Fibroblast of mammary gland (primary cell): Measurements from ENCODE around the gene GDF7.

Source experiments
- DNase-seq: peaks from one replicate; pipeline ENCODE4 v3.0.0-alpha.2; 2010; ENCODE audit warnings: low read depth
- H3K4me3 ChIP-seq: 2 replicates; pipeline ENCODE4 v1.5.1; 2011; ENCODE audit warnings: low read depth, mild to moderate bottlenecking, low read length, moderate library complexity; ENCODE audit not compliant: control insufficient read depth
- CTCF ChIP-seq: conservative IDR thresholded peaks from 2 replicates; pipeline ENCODE4 v1.5.1; 2011; ENCODE audit warnings: low read depth, low read length, inconsistent platforms; ENCODE audit not compliant: control insufficient read depth, insufficient read depth

GDF7 gene

GRCh38 chr2:20652673-20653575, 14.0 kb upstream of the GDF7 start:
- DNase-seq: no peak
- no peak for TF ChIP-seq CTCF
- H3K4me3 ChIP-seq: no peak overlapping the region

- no peak overlapping the region for H3K4me3 ChIP-seq
- no peak for DNase-seq
- TF ChIP-seq CTCF: no peak
These were observed 13.0 kb upstream of the GDF7 start for GRCh38 chr2:20653695-20654534.

- no peak for DNase-seq
- no peak for TF ChIP-seq CTCF
- H3K4me3 ChIP-seq: no peak overlapping the region
These were observed 12.5 kb upstream of the GDF7 start for GRCh38 chr2:20654535-20654813.

- TF ChIP-seq CTCF: no peak
- no peak for DNase-seq
These were observed 10.4 kb upstream of the GDF7 start for GRCh38 chr2:20656561-20656960.

GRCh38 chr2:20657522-20658235, 9.3 kb upstream of the GDF7 start:
- no peak for TF ChIP-seq CTCF
- DNase-seq: no peak
- no peak overlapping the region for H3K4me3 ChIP-seq

More at GRCh38 chr2:20656561-20656960, 10.4 kb upstream of the GDF7 start:
- no peak overlapping the region for H3K4me3 ChIP-seq

- no peak for TF ChIP-seq CTCF
- no peak overlapping the region for H3K4me3 ChIP-seq
- peak; percentile 57 for DNase-seq
These were observed 6.2 kb upstream of the GDF7 start for GRCh38 chr2:20660506-20661420.
